H1 (cell line): ENCODE data around the gene MARS1. TPM values are rescaled to one million over a fixed set of nuclear protein-coding genes. Genes with fewer than 3 reads are reported as not detected.

Source experiments
- CTCF ChIA-PET: fragments of 300-600 bp; sonication (Branson Sonifier 250); formaldehyde crosslinking; loops from one replicate; lab custom pipeline; 2021; ENCODE audit not compliant: partially characterized antibody; lab: Charles Lee
- POLR2A ChIA-PET: fragments of 300-600 bp; sonication (Branson Sonifier 250); formaldehyde crosslinking; loops from one replicate; lab custom pipeline; 2021; ENCODE audit warnings: inconsistent platforms; ENCODE audit not compliant: partially characterized antibody; lab: Charles Lee
- DNase-seq, 2 experiments: peaks; one replicate each; pipeline versions ENCODE4 v3.0.0 to v3.0.0-alpha.2; 2010 to 2022; ENCODE audit warnings: low spot score in 2 of 2, low read depth in 1 of 2, mixed read lengths in 1 of 2
- FAIRE-seq: peaks from 2 replicates; lab custom pipeline; 2011; peaks lifted over from hg19 to GRCh38; lab: Jason Lieb, UNC
- H2AFZ ChIP-seq: 2 replicates; pipeline ENCODE4 v1.8.1; 2012; ENCODE audit warnings: low read length, inconsistent platforms
- H2AK5ac ChIP-seq: 2 replicates; pipeline ENCODE4 v1.6.1; 2013; ENCODE audit warnings: low read depth, low read length
- H2BK120ac ChIP-seq: replicated peaks from 2 replicates; pipeline ENCODE3; 2013; ENCODE audit warnings: low read depth, low read length, inconsistent platforms
- H2BK12ac ChIP-seq: 2 replicates; pipeline ENCODE4 v1.6.1; 2013; ENCODE audit warnings: low read depth, low read length
- H2BK15ac ChIP-seq: 2 replicates; pipeline ENCODE4 v1.6.1; 2013; ENCODE audit warnings: low read length
- H2BK20ac ChIP-seq: 2 replicates; pipeline ENCODE4 v1.6.1; 2013; ENCODE audit warnings: low read length
- H2BK5ac ChIP-seq: 2 replicates; pipeline ENCODE4 v1.6.1; 2013; ENCODE audit warnings: low read depth, low read length
- H3K14ac ChIP-seq: 2 replicates; pipeline ENCODE4 v1.6.1; 2013; ENCODE audit warnings: inconsistent platforms; ENCODE audit not compliant: insufficient read length
- H3K18ac ChIP-seq: 2 replicates; pipeline ENCODE4 v1.6.1; 2013; ENCODE audit warnings: low read length; ENCODE audit errors: extremely low read depth
- H3K23ac ChIP-seq: 2 replicates; pipeline ENCODE4 v1.6.1; 2013; ENCODE audit warnings: inconsistent platforms; ENCODE audit not compliant: insufficient read length
- H3K23me2 ChIP-seq: 2 replicates; pipeline ENCODE4 v1.6.1; 2013; ENCODE audit warnings: low read depth, low read length
- H3K27ac ChIP-seq: 2 replicates; pipeline ENCODE4 v1.6.1; 2011; ENCODE audit warnings: low read depth, low read length, inconsistent platforms
- H3K27me3 ChIP-seq, 4 experiments: replicated peaks in 1 of 4; 1 replicate in 1 of 4; 2 replicates in 3 of 4; pipeline versions ENCODE4 v1.6.1 to v1.8.1; 2011 to 2013; ENCODE audit warnings: low read length in 3 of 4, mild to moderate bottlenecking in 3 of 4, inconsistent platforms in 2 of 4, mixed read lengths in 2 of 4, moderate library complexity in 1 of 4; ENCODE audit not compliant: control insufficient read depth in 3 of 4, insufficient read depth in 3 of 4; ENCODE audit errors: extremely low read depth in 1 of 4
- H3K36me3 ChIP-seq, 4 experiments: 2 replicates each; pipeline versions ENCODE4 v1.6.1 to v1.8.1; 2011 to 2013; ENCODE audit warnings: mild to moderate bottlenecking in 4 of 4, low read length in 3 of 4, moderate library complexity in 2 of 4, control low read depth in 1 of 4, inconsistent platforms in 1 of 4; ENCODE audit not compliant: insufficient read depth in 4 of 4, control insufficient read depth in 2 of 4
- H3K4ac ChIP-seq: replicated peaks from 2 replicates; pipeline ENCODE3; 2013; ENCODE audit warnings: low read length, low read depth, mixed read lengths, inconsistent platforms; ENCODE audit not compliant: insufficient read length
- H3K4me1 ChIP-seq, 4 experiments: replicated peaks in 1 of 4; 1 replicate in 1 of 4; 2 replicates in 3 of 4; pipeline versions ENCODE4 v1.6.1 to v1.8.1; 2011 to 2013; ENCODE audit warnings: low read length in 3 of 4, inconsistent platforms in 2 of 4, mixed read lengths in 1 of 4; ENCODE audit not compliant: insufficient read depth in 4 of 4, control insufficient read depth in 3 of 4
- H3K4me2 ChIP-seq, 2 experiments: 2 replicates each; pipeline versions ENCODE4 v1.6.1 to v1.8.1; 2011 to 2013; ENCODE audit warnings: low read depth in 2 of 2, low read length in 2 of 2, control low read depth in 1 of 2, inconsistent platforms in 1 of 2, mild to moderate bottlenecking in 1 of 2; ENCODE audit not compliant: insufficient read depth in 1 of 2
- H3K4me3 ChIP-seq, 4 experiments: fragments of 200-600, 300-600 bp in 1 of 4; sonication (generic), shearing (Covaris generic), sonication (Bioruptor Twin) in 1 of 4; 2 replicates each; pipeline versions ENCODE4 v1.5.1 to v1.8.1; 2011 to 2016; ENCODE audit warnings: low read length in 4 of 4, low read depth in 3 of 4, control low read depth in 2 of 4, inconsistent platforms in 2 of 4, mild to moderate bottlenecking in 2 of 4, mixed read lengths in 1 of 4, moderate library complexity in 1 of 4; ENCODE audit not compliant: insufficient read depth in 2 of 4; ENCODE audit errors: extremely low read depth in 1 of 4
- H3K56ac ChIP-seq: replicated peaks from 2 replicates; pipeline ENCODE3; 2013; ENCODE audit warnings: low read depth, mild to moderate bottlenecking, mixed read lengths, low read length, inconsistent platforms; ENCODE audit not compliant: insufficient read length
- H3K79me1 ChIP-seq: 2 replicates; pipeline ENCODE4 v1.6.1; 2013; ENCODE audit warnings: low read depth, low read length, control low read depth
- H3K79me2 ChIP-seq, 2 experiments: 2 replicates each; pipeline versions ENCODE4 v1.6.1 to v1.8.1; 2012 to 2013; ENCODE audit warnings: low read length in 2 of 2, mild to moderate bottlenecking in 2 of 2, inconsistent platforms in 1 of 2; ENCODE audit not compliant: insufficient read depth in 2 of 2, control insufficient read depth in 1 of 2
- H3K9ac ChIP-seq, 4 experiments: replicated peaks in 1 of 4; 1 replicate in 1 of 4; 2 replicates in 3 of 4; pipeline versions ENCODE4 v1.6.1 to v1.8.1; 2011 to 2013; ENCODE audit warnings: low read depth in 3 of 4, low read length in 3 of 4, control low read depth in 2 of 4, mild to moderate bottlenecking in 2 of 4, moderate library complexity in 2 of 4, inconsistent platforms in 1 of 4; ENCODE audit errors: extremely low read depth in 1 of 4
- H3K9me3 ChIP-seq, 2 experiments: 2 replicates each; pipeline versions ENCODE4 v1.6.1 to v1.8.1; 2012 to 2013; ENCODE audit warnings: mild to moderate bottlenecking in 2 of 2, moderate library complexity in 2 of 2, control low read depth in 1 of 2, inconsistent platforms in 1 of 2, low read depth in 1 of 2, low read length in 1 of 2, mixed read lengths in 1 of 2; ENCODE audit not compliant: insufficient read depth in 2 of 2
- H4K20me1 ChIP-seq, 2 experiments: replicated peaks in 1 of 2; 2 replicates each; pipeline versions ENCODE3 to v1.8.1; 2011 to 2013; ENCODE audit warnings: inconsistent platforms in 2 of 2, low read length in 2 of 2, mild to moderate bottlenecking in 1 of 2; ENCODE audit not compliant: insufficient read depth in 2 of 2, control insufficient read depth in 1 of 2
- H4K5ac ChIP-seq: 2 replicates; pipeline ENCODE4 v1.6.1; 2013; ENCODE audit warnings: low read length, low read depth, mixed read lengths, inconsistent platforms; ENCODE audit not compliant: insufficient read length
- H4K8ac ChIP-seq: 2 replicates; pipeline ENCODE4 v1.8.0; 2013; ENCODE audit warnings: mild to moderate bottlenecking, moderate library complexity, low read length, inconsistent platforms; ENCODE audit not compliant: insufficient read depth; ENCODE audit errors: extremely low read depth
- H4K91ac ChIP-seq: replicated peaks from 2 replicates; pipeline ENCODE3; 2013; ENCODE audit warnings: low read length, mixed read lengths, inconsistent platforms; ENCODE audit not compliant: insufficient read length
- BCL11A ChIP-seq, 2 experiments: IDR thresholded peaks; one replicate each; pipeline ENCODE4 v1.6.1; 2011; ENCODE audit warnings: low read depth in 2 of 2, low read length in 2 of 2, mild to moderate bottlenecking in 2 of 2
- PHF8 ChIP-seq: fragments of 200-600 bp; sonication (generic); conservative IDR thresholded peaks from 2 replicates; pipeline ENCODE4 v1.7.1; 2012; ENCODE audit warnings: low read depth, mild to moderate bottlenecking, inconsistent platforms, low read length, moderate library complexity
- SP2 ChIP-seq: IDR thresholded peaks from 2 replicates; pipeline ENCODE4 v1.6.1; 2012; ENCODE audit warnings: mild to moderate bottlenecking, low read length, inconsistent platforms
- WGBS, 2 experiments: shearing (Covaris generic) in 1 of 2; methylation state at CpG; one replicate each; pipeline versions ENCODE4 v1.1.6 to v1.1.7; 2013 to 2015; ENCODE audit warnings: low lambda C conversion rate in 2 of 2, mixed read lengths in 2 of 2, inconsistent platforms in 1 of 2, low coverage in 1 of 2, missing lambda C conversion rate in 1 of 2; ENCODE audit not compliant: insufficient replicate concordance in 2 of 2, insufficient coverage in 1 of 2, insufficient read length in 1 of 2; ENCODE audit errors: extremely low coverage in 1 of 2, missing lambda C conversion rate in 1 of 2; 5-methylcytosine and 5-hydroxymethylcytosine counted together
- polyA plus RNA-seq, 7 experiments: library from polyadenylated mRNA; depleted of rRNA in 3 of 7; stranded (reverse) in 5 of 7; unstranded in 2 of 7; fragments of >200 nt in 5 of 7; fragments of 200-250 nt in 2 of 7; gene quantifications; 1 replicate in 5 of 7; 2 replicates in 1 of 7; 4 replicates in 1 of 7; pipeline versions ENCODE4 v1.2.1 to v1.2.3, GENCODE V29; 2011 to 2013; ENCODE audit warnings: missing spikeins in 2 of 7, mixed read lengths in 2 of 7
- total RNA-seq: library from RNA; stranded (reverse); fragmentation: NEBNext Ultra II Directional; extraction: Animal tissue kit (Norgen Biotek cat#: 25700); gene quantifications from 2 replicates; pipeline ENCODE4 v1.2.1, GENCODE V29; 2021

MARS1 gene
- total and polyA plus RNA-seq, 2 of the 8 experiments (the other 6 are each of a cell fraction or from before 2014, with no cell fraction given): 194 to 407 TPM

GRCh38 chr12:57552835-57553313 is 65.0 kb downstream of the MARS1 start:
- H3K4me2 ChIP-seq: peak overlapping the region in 1 of 2 experiments; percentile 69; a peak in 2 of 4 replicates
- H2BK20ac ChIP-seq: 0 out of 2 replicates have a peak overlapping the region, but pooled peaks have one; percentile 13
- 0 out of 7 replicates have a peak overlapping the region, but pooled peaks of 1 of the 4 experiments have one; percentile 3 for H3K9ac ChIP-seq
- no peak overlapping the region for H3K23ac ChIP-seq
- 0 out of 2 replicates have a peak overlapping the region, but pooled peaks have one; percentile 29 for H3K27ac ChIP-seq
- H3K23me2 ChIP-seq: peaks cover 13% of the 10 kb centered on the region
- peaks cover 7 to 9% of the 10 kb centered on the region in 2 experiments for H4K20me1 ChIP-seq
- 0 out of 2 replicates have a peak overlapping the region, but pooled peaks have one; percentile 72 for H2BK15ac ChIP-seq
- no peak overlapping the region for H3K4ac ChIP-seq
- H3K56ac ChIP-seq: no peak overlapping the region
- H4K8ac ChIP-seq: no peak overlapping the region
- TF ChIP-seq BCL11A (IDR thresholded peaks at IDR 0.05; ENCODE audit: low read depth in 2 of 2, low read length in 2 of 2) (no peak), PHF8 (no peak), SP2 (no peak)
- POLR2A ChIA-PET: interaction anchor here (0.6 to 2.5 kb wide), 10 partner anchors 14 to 94 kb away, joined by 3 to 9 read pairs (median 4); partner anchors contain the start of gene DDIT3
- H2BK5ac ChIP-seq: no peak overlapping the region; the same call in 1 of the 2 replicates
- H4K91ac ChIP-seq: no peak overlapping the region
- H3K14ac ChIP-seq: no peak overlapping the region
- peaks cover 0 to 5% (median 3%) of the 10 kb centered on the region in 4 experiments; a peak in 2 of 7 replicates for H3K27me3 ChIP-seq
- H3K18ac ChIP-seq: no peak overlapping the region
- H2AFZ ChIP-seq: no peak overlapping the region
- H3K79me1 ChIP-seq: peaks cover 10% of the 10 kb centered on the region
- no peak overlapping the region for H2AK5ac ChIP-seq
- H3K4me3 ChIP-seq: no peak overlapping the region; a peak in 2 of 8 replicates
- WGBS, 2 experiments: 82% methylated on average over 6 of the region's 6 CpGs; no CpG with 5 or more reads in 1 of the 2 experiments
- FAIRE-seq: no peak
- no peaks in the 10 kb centered on the region for H3K9me3 ChIP-seq
- no peak overlapping the region for H2BK120ac ChIP-seq
- no peak for DNase-seq
- H4K5ac ChIP-seq: no peak overlapping the region
- CTCF ChIA-PET: interaction anchor here (0.6 to 3.1 kb wide), 10 partner anchors 12 to 242 kb away, joined by 3 to 26 read pairs (median 3); no protein-coding TSS in a partner anchor
- H2BK12ac ChIP-seq: no peak overlapping the region
- no peaks in the 10 kb centered on the region; a peak in 1 of 8 replicates for H3K36me3 ChIP-seq
- H3K79me2 ChIP-seq: peaks cover 0 to 34% of the 10 kb centered on the region in 2 experiments; a peak in 2 of 4 replicates
- H3K4me1 ChIP-seq: peaks cover 4 to 20% (median 11%) of the 10 kb centered on the region in 4 experiments; a peak in 6 of 7 replicates
